HG03103 (cell line): ENCODE measurements around the gene MDC1.
"Not testable (repeated sequence)": the region's sequence is repeated elsewhere in the genome, so short reads cannot be mapped to it uniquely, and the experiment has no call there.

Experiments used
- ATAC-seq: cut with Tn5 transposase; IDR thresholded peaks from one replicate; pipeline ENCODE4 v1.9.1; 2021; ENCODE audit warnings: low read depth; ENCODE audit not compliant: unreplicated experiment

Gene MDC1

DNA sequence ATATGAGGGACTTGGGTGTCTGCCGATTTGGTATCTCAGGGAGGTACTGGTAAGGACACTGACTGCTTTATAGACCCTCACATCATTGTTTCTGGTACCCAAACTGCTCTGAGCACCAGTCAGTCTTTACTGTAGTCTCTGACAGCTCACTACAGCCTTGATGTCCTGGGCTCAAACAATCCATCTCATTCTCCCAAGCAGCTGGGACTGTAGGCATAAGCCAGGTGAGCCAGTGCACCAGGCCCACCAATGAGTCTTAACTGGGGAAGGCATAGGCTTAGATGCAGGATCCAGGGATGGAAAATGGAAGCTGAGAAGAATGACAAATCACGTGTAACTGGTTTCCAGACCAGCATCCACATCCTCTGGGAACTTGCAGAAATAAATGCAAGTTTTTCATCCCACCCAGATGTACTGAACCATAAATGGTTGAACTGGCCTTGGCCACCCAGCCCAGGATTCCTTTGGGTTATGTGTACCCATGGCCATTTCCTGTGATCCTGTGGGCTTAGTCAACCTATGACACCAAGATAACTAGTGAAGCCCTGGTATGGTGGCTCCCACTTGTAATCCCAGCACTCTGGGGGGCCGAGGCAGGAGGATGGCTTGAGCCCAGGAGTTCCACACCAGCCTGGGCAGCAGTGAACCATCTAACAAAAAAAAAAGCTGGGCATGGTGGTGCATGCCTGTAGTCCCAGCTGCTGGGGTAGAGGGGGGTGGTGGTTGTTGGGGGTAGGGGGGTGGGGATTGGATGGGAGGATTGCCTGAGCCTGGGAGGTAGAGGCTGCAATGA is 8.8 kb upstream of the MDC1 start:
- no peak for ATAC-seq

DNA sequence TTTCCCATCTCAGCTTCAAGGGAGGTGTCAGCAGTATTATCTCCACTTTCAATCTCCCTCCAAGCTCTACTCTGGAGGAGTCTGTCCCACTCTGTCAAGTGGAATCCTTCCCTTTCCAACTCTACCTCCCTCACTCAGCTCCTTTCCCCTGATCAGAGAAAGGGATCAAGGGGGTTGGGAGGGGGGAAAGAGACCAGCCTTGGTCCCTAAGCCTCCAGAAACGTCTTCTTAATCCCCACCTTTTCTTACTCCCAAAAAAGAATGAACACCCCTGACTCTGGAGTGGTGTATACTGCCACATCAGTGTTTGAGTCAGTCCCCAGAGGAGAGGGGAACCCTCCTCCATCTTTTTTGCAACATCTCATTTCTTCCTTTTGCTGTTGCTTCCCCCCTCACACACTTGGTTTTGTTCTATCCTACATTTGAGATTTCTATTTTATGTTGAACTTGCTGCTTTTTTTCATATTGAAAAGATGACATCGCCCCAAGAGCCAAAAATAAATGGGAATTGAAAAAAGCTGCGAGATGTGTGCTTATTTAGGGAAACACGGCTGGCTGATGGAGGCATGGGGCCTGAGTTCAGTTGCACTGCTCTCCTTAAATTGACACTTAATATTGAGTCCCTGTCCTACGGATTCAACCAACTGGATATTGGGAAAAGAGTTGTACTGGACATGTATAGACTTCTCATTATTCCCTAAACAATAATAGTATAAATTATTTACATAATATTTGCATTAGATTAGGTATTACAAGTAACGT is 8.0 kb upstream of the MDC1 start:
- no peak for ATAC-seq

DNA sequence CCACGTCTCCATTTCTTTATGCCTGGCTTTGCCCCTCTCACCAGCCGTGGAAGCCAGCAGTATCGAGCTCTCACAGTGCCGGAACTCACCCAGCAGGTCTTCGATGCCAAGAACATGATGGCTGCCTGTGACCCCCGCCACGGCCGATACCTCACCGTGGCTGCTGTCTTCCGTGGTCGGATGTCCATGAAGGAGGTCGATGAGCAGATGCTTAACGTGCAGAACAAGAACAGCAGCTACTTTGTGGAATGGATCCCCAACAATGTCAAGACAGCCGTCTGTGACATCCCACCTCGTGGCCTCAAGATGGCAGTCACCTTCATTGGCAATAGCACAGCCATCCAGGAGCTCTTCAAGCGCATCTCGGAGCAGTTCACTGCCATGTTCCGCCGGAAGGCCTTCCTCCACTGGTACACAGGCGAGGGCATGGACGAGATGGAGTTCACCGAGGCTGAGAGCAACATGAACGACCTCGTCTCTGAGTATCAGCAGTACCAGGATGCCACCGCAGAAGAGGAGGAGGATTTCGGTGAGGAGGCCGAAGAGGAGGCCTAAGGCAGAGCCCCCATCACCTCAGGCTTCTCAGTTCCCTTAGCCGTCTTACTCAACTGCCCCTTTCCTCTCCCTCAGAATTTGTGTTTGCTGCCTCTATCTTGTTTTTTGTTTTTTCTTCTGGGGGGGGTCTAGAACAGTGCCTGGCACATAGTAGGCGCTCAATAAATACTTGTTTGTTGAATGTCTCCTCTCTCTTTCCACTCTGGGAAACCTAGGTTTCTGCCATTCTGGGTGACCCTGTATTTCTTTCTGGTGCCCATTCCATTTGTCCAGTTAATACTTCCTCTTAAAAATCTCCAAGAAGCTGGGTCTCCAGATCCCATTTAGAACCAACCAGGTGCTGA is 7.0 kb upstream of the MDC1 start:
- ATAC-seq: not testable (repeated sequence)

DNA sequence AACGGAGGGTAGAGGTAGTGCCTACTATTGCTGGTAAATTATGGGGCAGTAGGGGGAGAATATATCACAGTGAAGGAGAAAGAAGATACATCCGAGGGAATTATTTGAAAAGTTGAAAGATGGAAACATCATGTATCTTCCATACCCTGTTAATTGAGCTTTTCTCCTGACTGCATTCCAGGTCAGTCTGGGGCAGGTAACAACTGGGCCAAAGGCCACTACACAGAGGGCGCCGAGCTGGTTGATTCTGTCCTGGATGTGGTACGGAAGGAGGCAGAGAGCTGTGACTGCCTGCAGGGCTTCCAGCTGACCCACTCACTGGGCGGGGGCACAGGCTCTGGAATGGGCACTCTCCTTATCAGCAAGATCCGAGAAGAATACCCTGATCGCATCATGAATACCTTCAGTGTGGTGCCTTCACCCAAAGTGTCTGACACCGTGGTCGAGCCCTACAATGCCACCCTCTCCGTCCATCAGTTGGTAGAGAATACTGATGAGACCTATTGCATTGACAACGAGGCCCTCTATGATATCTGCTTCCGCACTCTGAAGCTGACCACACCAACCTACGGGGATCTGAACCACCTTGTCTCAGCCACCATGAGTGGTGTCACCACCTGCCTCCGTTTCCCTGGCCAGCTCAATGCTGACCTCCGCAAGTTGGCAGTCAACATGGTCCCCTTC is 6.2 kb upstream of the MDC1 start:
- ATAC-seq: not testable (repeated sequence)

DNA sequence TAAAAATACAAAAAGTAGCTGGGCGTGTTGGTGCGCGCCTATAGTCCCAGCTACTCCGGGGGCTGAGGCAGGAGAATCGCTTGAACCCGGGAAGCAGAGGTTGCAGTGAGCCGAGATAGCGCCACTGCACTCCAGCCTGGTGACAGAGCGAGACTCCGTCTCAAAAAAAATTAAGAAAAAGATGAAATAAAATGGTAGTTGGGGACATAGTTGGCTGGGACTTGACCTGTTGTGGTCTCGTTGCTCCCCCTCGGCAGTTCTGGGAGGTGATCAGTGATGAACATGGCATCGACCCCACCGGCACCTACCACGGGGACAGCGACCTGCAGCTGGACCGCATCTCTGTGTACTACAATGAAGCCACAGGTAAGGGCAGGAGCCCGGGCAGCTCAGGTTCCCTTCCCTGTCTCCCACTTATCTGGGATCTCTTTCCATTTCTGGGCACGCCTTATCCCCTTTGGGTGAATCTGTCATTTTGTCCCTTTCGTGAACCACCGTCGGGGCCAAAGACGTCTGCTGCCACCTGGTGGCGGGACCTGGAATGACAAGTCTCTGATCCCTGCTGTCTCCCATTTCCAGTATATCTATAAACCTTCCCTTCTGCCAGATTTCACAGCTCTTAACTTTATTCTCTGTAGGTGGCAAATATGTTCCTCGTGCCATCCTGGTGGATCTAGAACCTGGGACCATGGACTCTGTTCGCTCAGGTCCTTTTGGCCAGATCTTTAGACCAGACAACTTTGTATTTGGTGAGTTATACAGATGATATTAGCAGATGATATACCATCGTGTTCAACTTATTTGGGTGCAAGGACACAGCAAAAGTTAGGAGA is 5.4 kb upstream of the MDC1 start:
- no peak for ATAC-seq

DNA sequence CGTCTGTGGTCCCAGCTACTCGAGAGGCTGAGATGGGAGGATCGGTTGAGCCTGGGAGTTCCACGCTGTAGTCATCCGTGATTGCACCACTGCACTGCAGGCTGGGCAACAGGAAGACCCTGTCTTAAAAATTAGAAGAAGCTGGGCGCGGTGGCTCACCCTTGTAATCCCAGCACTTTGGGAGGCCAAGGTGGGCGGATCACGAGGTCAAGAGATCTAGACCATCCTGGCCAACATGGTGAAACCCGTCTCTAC is 4.9 kb upstream of the MDC1 start:
- ATAC-seq: not testable (repeated sequence)

DNA sequence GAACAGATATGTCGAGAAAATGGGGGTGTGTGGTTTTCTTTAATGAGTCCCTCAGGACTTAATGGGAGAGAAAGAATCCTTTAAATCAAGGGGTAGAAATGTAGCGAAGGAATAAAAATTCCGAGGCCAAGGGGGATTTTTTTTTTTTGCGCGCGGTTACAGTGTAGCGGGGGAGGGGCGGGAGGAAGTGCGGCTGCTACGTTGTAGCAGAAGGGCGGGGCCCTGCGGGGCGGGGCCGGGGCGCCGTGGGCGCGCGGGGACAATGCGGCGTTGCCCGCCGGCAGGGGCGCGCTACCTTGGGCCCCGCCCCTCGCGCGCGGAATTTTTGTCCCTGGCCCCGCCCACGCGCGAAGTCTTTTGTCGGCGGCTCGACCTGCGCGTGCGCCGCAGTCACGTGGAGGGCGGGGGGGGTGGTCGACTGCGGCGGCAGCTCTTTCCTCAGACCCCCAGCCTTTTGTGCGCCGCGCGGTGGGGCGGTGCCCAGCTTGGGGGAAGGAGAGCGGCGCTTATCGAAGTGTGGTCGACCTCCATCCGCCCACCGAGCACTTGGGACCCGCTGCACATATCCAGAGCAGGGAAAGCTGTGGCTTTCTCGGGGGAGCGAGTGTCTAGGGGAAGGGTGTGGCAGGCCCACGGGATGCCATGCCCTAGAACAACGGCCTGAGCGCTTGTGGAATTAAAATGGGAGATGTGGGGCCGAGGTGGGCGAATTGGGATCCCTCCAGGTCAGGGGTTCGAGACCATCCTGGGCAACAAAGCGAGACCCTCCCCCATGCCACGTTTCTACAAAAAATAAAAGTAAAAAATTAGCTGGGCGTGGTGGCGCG is 4.3 kb upstream of the MDC1 start:
- peak; percentile 27 for ATAC-seq

DNA sequence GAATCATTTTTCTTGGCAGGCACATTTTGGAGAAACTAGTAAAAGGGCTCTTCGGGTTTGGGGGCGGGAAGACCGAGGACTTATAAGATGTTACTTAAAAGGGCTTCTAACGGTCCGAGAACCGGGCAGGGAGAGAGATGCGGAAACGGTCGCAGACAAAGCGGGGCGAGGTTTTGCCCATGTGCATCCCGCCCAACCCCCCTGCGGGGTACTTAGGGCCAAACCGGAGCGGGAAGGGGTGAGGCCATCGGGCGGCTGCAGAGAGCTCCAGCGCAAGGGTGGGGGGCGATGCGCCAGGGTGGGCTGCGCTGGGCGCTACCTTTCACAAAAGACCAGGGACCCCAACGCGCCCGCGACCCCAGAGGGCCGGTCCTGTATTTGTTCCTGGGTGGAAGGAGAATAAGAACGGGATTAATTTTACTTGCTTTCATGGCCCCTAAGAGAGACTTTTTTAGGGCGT is 3.7 kb upstream of the MDC1 start:
- no peak for ATAC-seq

DNA sequence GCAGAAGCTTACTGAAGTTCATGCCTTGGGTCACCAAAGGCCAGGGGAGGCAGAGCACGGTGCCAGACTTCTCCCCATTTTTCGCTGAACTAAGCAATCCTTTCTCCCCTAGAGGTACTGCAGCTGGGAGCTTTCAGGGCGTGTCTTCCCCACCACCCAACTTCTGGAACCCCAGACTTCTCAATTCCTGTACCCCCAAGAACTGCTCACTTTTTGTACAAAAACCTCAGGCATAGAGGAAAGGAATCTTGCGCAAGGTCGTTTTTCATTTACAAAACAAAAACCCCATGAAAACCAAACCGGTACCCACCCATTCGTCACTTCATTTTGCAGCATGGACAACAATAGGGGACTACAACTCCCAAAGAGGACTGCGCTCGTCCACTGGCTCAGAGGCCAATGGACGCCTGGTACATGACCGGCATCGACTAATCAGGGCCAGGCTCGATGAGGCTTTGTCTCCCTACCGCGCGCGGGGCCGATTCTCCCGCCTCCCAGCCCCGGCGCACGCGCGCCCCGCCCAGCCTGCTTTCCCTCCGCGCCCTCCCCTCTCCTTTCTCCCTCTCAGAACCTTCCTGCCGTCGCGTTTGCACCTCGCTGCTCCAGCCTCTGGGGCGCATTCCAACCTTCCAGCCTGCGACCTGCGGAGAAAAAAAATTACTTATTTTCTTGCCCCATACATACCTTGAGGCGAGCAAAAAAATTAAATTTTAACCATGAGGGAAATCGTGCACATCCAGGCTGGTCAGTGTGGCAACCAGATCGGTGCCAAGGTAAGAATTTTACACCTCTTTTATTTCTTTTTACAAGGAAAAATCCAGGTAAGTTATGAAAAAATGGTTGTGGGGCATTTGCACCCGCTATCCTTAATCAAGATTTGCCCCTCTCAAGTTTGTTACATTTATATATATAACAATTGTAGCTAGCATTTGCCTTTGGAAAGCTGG is 3.0 kb upstream of the MDC1 start, which contains the start of gene TUBB:
Gene TUBB (plus strand): TSS at position 562 of the 947 bp plus-strand sequence. CDS start 155 bp downstream, at position 717.
- peak; percentile 37 for ATAC-seq

DNA sequence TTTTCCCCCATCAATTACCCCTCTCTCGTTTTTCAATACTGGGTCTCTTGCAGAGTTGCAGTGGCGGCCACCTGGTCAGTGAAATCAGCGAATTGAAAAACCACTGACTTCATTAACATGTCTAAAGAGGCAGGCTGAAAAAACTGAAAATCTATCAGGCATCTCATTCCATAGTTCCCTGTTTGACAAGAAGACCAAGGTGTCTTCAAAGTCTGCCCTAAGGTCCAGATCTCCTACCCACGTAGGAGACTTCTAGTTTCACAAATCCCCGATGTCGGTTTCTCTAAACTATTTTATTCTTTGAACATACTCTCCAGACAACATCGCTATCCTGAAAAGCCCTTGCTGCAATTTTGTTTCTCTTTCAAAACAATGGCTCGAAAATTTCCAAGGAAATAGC is 2.3 kb upstream of the MDC1 start:
- no peak for ATAC-seq

DNA sequence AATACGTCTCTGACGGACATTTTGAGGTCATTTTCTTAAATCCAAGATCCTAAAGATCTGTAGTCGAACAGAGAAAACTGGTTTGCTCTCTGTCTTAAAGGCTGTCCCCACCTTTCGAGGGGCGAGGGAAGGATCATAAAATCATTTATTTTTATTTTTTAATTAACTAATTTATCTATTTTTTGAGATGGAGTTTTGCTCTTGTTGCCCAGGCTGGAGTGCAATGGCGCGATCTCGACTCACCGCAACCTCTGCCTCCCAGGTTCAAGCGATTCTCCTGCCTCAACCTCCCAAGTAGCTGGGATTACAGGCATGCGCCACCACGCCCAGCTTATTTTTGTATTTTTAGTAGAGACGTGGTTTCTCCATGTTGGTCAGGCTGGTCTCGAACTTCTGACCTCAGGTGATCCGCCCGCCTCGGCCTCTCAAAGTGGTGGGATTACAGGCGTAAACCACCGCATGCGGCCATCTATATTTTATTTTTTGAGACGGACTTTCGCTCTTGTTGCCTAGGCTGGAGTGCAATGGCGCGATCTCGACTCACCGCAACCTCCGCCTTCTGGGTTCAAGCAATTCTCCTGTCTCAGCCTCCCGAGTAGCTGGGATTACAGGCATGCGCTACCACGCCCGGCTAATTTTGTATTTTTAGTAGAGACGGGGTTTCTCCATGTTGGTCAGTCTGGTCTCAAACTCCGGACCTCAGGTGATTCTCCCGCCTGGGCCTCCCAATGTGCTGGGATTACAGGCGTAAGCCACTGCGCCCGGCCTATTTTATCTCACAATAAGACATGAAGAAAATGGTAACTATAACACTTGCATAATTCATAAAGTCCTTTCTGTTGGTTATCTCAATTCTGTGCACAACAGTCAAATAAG is 1.0 kb upstream of the MDC1 start:
- ATAC-seq: not testable (repeated sequence)

DNA sequence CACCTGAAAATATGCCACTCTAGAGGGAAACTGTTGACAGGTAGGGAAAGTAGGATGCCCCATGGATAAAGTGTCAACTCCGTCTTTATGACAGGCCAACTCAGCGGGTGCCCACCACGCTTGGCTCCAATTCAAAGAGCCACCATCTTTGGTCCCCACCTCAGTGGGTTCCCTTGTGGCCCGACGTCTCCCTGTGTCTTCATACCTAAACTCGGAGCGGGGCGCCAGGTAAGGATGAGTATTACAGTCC is 277 bp downstream of the MDC1 start:
- ATAC-seq: no peak

DNA sequence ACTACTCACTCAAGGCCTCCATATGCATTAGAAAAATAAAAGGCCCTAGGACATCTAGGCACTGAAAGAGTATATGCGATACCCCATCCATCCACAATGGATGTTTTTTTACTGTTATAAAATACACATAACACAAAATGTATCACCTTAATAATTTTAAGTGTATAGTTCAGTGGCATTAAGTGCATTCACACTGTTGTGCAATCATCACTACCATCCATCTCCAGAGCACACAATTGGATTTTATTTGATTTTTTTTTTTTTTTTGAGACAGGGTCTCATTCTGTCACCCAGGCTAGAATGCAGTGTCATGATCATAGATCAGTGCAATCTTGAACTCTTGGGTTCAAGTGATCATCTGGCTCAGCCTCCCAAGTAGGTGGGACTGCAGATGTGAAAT is 2.8 kb downstream of the MDC1 start:
- no peak for ATAC-seq

DNA sequence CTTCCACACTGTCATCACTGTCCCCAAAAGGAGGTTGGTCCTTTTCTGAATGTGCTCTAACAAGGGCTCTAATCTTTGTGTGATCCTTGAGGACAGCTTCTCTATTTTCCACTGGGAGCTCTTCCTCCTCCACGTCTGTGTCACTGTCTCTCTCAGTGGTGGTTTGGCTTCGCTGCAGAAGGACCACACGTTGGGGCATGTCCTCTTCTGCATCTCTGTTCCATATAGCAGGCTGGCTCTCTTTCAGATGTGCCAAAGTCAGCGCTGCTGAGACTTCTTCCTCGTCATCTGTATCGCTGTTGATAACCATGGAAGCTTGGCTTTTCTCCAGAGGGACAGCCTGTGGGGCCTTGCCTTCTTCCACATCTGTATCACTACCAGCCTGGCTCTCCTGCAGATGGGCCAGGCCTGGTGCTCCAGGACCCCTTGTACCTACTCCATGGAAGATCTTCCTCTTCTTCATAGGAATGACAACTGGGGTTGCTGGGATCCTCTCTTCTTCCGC is 4.6 kb downstream of the MDC1 start:
- ATAC-seq: no peak

DNA sequence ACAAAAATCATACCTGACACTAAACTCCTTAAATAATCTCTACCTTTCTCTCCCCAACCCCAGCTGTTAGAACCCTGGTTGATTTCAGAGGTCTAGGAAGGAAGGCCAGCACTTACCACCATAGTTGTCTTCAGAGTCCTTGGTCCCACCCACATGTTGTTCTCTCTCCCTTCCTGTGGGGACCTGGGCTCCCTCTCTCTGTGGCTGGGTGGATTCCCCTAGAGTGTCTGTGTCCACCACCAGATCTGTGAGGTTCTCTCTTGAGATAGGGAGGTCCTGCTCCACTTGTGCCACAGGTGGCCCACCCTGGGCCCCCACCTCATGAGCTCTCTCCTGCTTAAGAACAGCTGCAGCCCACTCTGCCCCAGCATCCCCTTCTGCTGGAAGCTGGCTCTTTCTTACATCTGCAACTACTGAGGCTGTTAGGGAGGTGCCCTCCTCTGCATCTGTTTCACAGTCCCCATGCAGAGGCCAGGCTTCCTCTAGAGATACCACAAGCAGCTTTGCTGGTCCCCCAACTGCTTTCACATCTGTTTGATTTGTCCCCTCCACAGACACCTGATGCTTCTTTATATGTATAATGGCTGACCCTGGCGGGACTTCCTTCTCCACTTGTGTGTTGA is 5.2 kb downstream of the MDC1 start:
- no peak for ATAC-seq

DNA sequence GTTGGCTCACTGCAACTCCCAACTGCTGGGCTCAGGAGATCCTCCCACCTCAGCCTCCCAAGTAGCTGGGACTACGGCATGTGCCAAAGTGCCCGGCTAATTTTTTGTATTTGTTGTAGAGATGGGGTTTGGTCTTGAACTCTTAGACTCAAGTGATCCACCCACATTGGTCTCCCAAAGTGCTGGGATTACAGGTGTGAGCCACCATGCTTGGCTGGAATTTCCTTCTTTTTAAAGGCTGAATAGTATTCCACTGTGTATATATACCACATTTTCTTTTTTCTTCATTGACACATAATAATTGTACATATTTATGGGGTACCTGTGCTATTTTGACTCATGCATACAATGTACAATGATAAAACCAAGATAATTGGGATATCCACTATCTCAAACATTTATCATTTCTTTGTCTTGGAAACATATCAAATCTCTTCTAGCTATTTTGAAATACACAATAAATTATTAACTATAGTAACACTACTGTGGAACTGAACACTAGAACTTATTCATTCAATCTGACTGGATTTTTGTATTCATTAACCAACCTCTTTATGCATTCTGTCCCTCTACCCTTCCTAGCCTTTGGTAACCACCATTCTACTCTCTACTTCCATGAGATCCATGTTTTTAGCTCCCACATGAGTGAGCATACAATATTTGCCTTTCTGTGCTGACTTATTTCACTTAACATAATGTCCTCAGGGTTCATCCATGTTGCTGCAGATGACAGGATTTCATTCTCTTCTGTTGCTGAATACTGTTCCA is 7.8 kb downstream of the MDC1 start:
- no peak for ATAC-seq
